GM12864 (cell line): ENCODE results near the gene HLA-DPB1.
"Not testable (repeated sequence)": the region's sequence is repeated elsewhere in the genome, so short reads cannot be mapped to it uniquely, and the experiment has no call there.

Experiments used
- DNase-seq: peaks from one replicate; pipeline ENCODE4 v3.0.0-alpha.2; 2011; ENCODE audit warnings: low read depth
- H3K4me3 ChIP-seq: 2 replicates; pipeline ENCODE4 v1.5.1; 2011; ENCODE audit warnings: mild to moderate bottlenecking, low read depth, low read length, control low read depth
- CTCF ChIP-seq: IDR thresholded peaks from 2 replicates; pipeline ENCODE4 v1.5.1; 2011; ENCODE audit warnings: low read depth, mild to moderate bottlenecking, moderate library complexity, low read length, control low read depth, inconsistent platforms; ENCODE audit errors: missing control alignments

The HLA-DPB1 gene

GRCh38 chr6:33085627-33086026 is 9.8 kb downstream of the HLA-DPB1 start:
- no peak for DNase-seq
- no peak for TF ChIP-seq CTCF
- no peak overlapping the region for H3K4me3 ChIP-seq

- no peak for DNase-seq
- TF ChIP-seq CTCF: no peak
- no peak overlapping the region for H3K4me3 ChIP-seq
Measured at GRCh38 chr6:33088258-33088930, 12.6 kb downstream of the HLA-DPB1 start.

GRCh38 chr6:33088931-33089620 is 13.3 kb downstream of the HLA-DPB1 start:
- DNase-seq: no peak
- H3K4me3 ChIP-seq: no peak overlapping the region
- TF ChIP-seq CTCF: no peak

- TF ChIP-seq CTCF: peak; percentile 91
- no peak overlapping the region for H3K4me3 ChIP-seq
- DNase-seq: no peak
Measured at GRCh38 chr6:33091957-33092356, 16.2 kb downstream of the HLA-DPB1 start.

- no peak for DNase-seq
- no peak for TF ChIP-seq CTCF
- no peak overlapping the region for H3K4me3 ChIP-seq
Measured at GRCh38 chr6:33092385-33092784, 16.6 kb downstream of the HLA-DPB1 start.

- H3K4me3 ChIP-seq: no peak overlapping the region
- TF ChIP-seq CTCF: no peak
- DNase-seq: no peak
Measured at GRCh38 chr6:33093855-33094254, 18.1 kb downstream of the HLA-DPB1 start.

- no peak for DNase-seq
- TF ChIP-seq CTCF: no peak
- H3K4me3 ChIP-seq: no peak overlapping the region
Measured at GRCh38 chr6:33095681-33096080, 19.9 kb downstream of the HLA-DPB1 start.

- not testable (repeated sequence) for DNase-seq, H3K4me3 ChIP-seq
Measured at GRCh38 chr6:33101121-33101737, 25.4 kb downstream of the HLA-DPB1 start.
